Measurements from ENCODE around the gene BICD2. TPM values are rescaled to one million over a fixed set of nuclear protein-coding genes. Genes with fewer than 3 reads are reported as not detected.
A peak's percentile ranks its signal among the peaks of the same experiment; 100 is the strongest.

BICD2 gene
- total RNA-seq, 2 donors from 2014 or later = 32.2 to 40.4 TPM

GRCh38 chr9:92747459-92748232, 17.0 kb downstream of the BICD2 start:
- peak overlapping the region in 1 of 2 donors; percentile 37 for H3K27ac ChIP-seq
- TF ChIP-seq CTCF (IDR thresholded peaks at IDR 0.05) = no peak
- H3K27me3 ChIP-seq = no peaks in the 10 kb centered on the region
- no peak overlapping the region for H3K4me3 ChIP-seq
- no peaks in the 10 kb centered on the region for H3K36me3 ChIP-seq
- no peak for DNase-seq (ENCODE audit: low spot score)
- no peaks in the 10 kb centered on the region for H3K9me3 ChIP-seq
- peaks cover 0 to 71% of the 10 kb centered on the region in 2 donors for H3K4me1 ChIP-seq

GRCh38 chr9:92746567-92747458, 17.8 kb downstream of the BICD2 start:
- H3K27ac ChIP-seq = peak overlapping the region; percentile 37 to 38
- TF ChIP-seq CTCF (IDR thresholded peaks at IDR 0.05) = no peak
- peaks cover 0 to 71% of the 10 kb centered on the region in 2 donors for H3K4me1 ChIP-seq
- H3K4me3 ChIP-seq = no peak overlapping the region
- no peak for DNase-seq (ENCODE audit: low spot score)
- H3K27me3 ChIP-seq = no peaks in the 10 kb centered on the region
- H3K36me3 ChIP-seq = no peaks in the 10 kb centered on the region
- no peaks in the 10 kb centered on the region for H3K9me3 ChIP-seq

GRCh38 chr9:92745881-92746280, 18.8 kb downstream of the BICD2 start:
- Histone ChIP-seq H3K27ac (no peak overlapping the region), H3K27me3 (no peaks in the 10 kb centered on the region), H3K9me3 (no peaks in the 10 kb centered on the region), H3K4me3 (no peak overlapping the region), H3K4me1 (peaks cover 0 to 80% of the 10 kb centered on the region in 2 donors), H3K36me3 (no peaks in the 10 kb centered on the region)
- no peak for DNase-seq (ENCODE audit: low spot score)
- no peak for TF ChIP-seq CTCF (IDR thresholded peaks at IDR 0.05)

GRCh38 chr9:92745331-92745730, 19.3 kb downstream of the BICD2 start:
- Histone ChIP-seq H3K4me3 (no peak overlapping the region), H3K4me1 (peaks cover 0 to 81% of the 10 kb centered on the region in 2 donors), H3K27ac (no peak overlapping the region), H3K27me3 (no peaks in the 10 kb centered on the region), H3K36me3 (no peaks in the 10 kb centered on the region), H3K9me3 (no peaks in the 10 kb centered on the region)
- DNase-seq (ENCODE audit: low spot score) = no peak
- no peak for TF ChIP-seq CTCF (IDR thresholded peaks at IDR 0.05)

GRCh38 chr9:92740969-92741368, 23.7 kb downstream of the BICD2 start:
- no peak for DNase-seq (ENCODE audit: low spot score)
- Histone ChIP-seq H3K4me1 (peaks cover 0 to 83% of the 10 kb centered on the region in 2 donors), H3K36me3 (no peaks in the 10 kb centered on the region), H3K4me3 (no peak overlapping the region), H3K27me3 (no peaks in the 10 kb centered on the region), H3K27ac (peak overlapping the region; percentile 65 to 76), H3K9me3 (no peaks in the 10 kb centered on the region)
- no peak for TF ChIP-seq CTCF (IDR thresholded peaks at IDR 0.05)

Data from right atrium auricular region (tissue), 2 donors.